Measurements from ENCODE around the gene P2RX4.
"Not testable (repeated sequence)": the region's sequence is repeated elsewhere in the genome, so short reads cannot be mapped to it uniquely, and the experiment has no call there.

- not testable (repeated sequence) for TF ChIP-seq CTCF, POLR2A, POLR2AphosphoS5 (IDR thresholded peaks at IDR 0.05)
These were observed 1.4 kb upstream of the P2RX4 start for GRCh38 chr12:121208571-121208970.
